Lower lobe of right lung (tissue), 2 donors: ENCODE results near the gene OR2AT4. TPM values are rescaled to one million over a fixed set of nuclear protein-coding genes. Genes with fewer than 3 reads are reported as not detected.
"Not testable (repeated sequence)": the region's sequence is repeated elsewhere in the genome, so short reads cannot be mapped to it uniquely, and the experiment has no call there.

Experiments used
- ATAC-seq, 2 donors: fragments of 200-7000 bp; cut with Tn5 transposase; one replicate each; pipeline ENCODE4 v1.9.1; 2020 to 2022; ENCODE audit warnings: mild to moderate bottlenecking in 2 of 2, moderate library complexity in 2 of 2
- DNase-seq: peaks from one replicate; pipeline ENCODE4 v3.0.0-alpha.2; 2020
- H3K27ac ChIP-seq: fragments of 200-600 bp; one replicate; pipeline ENCODE4 v1.8.0; 2022
- H3K27me3 ChIP-seq: fragments of 200-600 bp; one replicate; pipeline ENCODE4 v1.8.0; 2022; ENCODE audit warnings: low read depth
- H3K36me3 ChIP-seq: fragments of 200-600 bp; one replicate; pipeline ENCODE4 v1.8.0; 2022; ENCODE audit warnings: mild to moderate bottlenecking
- H3K4me1 ChIP-seq: fragments of 200-600 bp; one replicate; pipeline ENCODE4 v1.8.0; 2022
- H3K4me3 ChIP-seq: fragments of 200-600 bp; one replicate; pipeline ENCODE4 v1.8.0; 2022; ENCODE audit warnings: mild to moderate bottlenecking
- H3K9me3 ChIP-seq: fragments of 200-600 bp; one replicate; pipeline ENCODE4 v1.8.0; 2022
- CTCF ChIP-seq: fragments of 200-600 bp; IDR thresholded peaks from one replicate; pipeline ENCODE4 v1.8.0; 2022; ENCODE audit warnings: antibody characterized with exemption, mild to moderate bottlenecking
- intact Hi-C: fragments of 100-400 bp; cut with DNase I; formaldehyde crosslinking; loops from one replicate; pipeline ENCODE4 v1.11.0; 2022
- total RNA-seq: library from RNA; stranded (reverse); fragmentation: NEBNext Ultra II Directional; extraction: Animal tissue kit (Norgen Biotek cat#: 25700); gene quantifications from one replicate; pipeline ENCODE4 v1.2.1, GENCODE V29; 2021
- donor health status: DM: no; HTN: yes; CAD: no; lungs with severe emphysema.

Gene OR2AT4
- total RNA-seq, 1 donor from 2014 or later, result not detected

GRCh38 chr11:75112200-75112599 lies 15.5 kb upstream of the OR2AT4 start:
- intact Hi-C loops, result no loop called here

GRCh38 chr11:75107187-75107586 lies 10.5 kb upstream of the OR2AT4 start:
- TF ChIP-seq CTCF, result no peak
- intact Hi-C loops, result no loop called here

More at GRCh38 chr11:75112200-75112599, 15.5 kb upstream of the OR2AT4 start:
- no peaks in the 10 kb centered on the region for H3K4me1 ChIP-seq
- DNase-seq, result no peak
- H3K27me3 ChIP-seq, result peaks cover 4% of the 10 kb centered on the region
- no peak overlapping the region for H3K27ac ChIP-seq
- no peak overlapping the region for H3K4me3 ChIP-seq
- no peaks in the 10 kb centered on the region for H3K9me3 ChIP-seq
- no peak for ATAC-seq
- TF ChIP-seq CTCF, result no peak
- H3K36me3 ChIP-seq, result no peaks in the 10 kb centered on the region

GRCh38 chr11:75105967-75106681 lies 9.4 kb upstream of the OR2AT4 start:
- H3K9me3 ChIP-seq, DNase-seq, H3K4me1 ChIP-seq, H3K27ac ChIP-seq, H3K4me3 ChIP-seq, intact Hi-C loops, ATAC-seq, H3K27me3 ChIP-seq, H3K36me3 ChIP-seq: not testable (repeated sequence)

More at GRCh38 chr11:75107187-75107586, 10.5 kb upstream of the OR2AT4 start:
- DNase-seq (no peak), ATAC-seq (no peak)
- Histone ChIP-seq H3K27ac (no peak overlapping the region), H3K27me3 (peaks cover 4% of the 10 kb centered on the region), H3K4me1 (no peaks in the 10 kb centered on the region), H3K36me3 (no peaks in the 10 kb centered on the region), H3K4me3 (no peak overlapping the region), H3K9me3 (no peaks in the 10 kb centered on the region)

GRCh38 chr11:75105462-75105925 lies 8.8 kb upstream of the OR2AT4 start:
- Histone ChIP-seq H3K27ac (no peak overlapping the region), H3K4me3 (no peak overlapping the region), H3K9me3 (no peaks in the 10 kb centered on the region), H3K36me3 (no peaks in the 10 kb centered on the region), H3K4me1 (no peaks in the 10 kb centered on the region), H3K27me3 (peaks cover 4% of the 10 kb centered on the region)
- DNase-seq (no peak), ATAC-seq (no peak)
- TF ChIP-seq CTCF, result no peak
- intact Hi-C loops, result no loop called here

- Histone ChIP-seq H3K27me3 (no peaks in the 10 kb centered on the region), H3K27ac (no peak overlapping the region), H3K4me3 (no peak overlapping the region), H3K4me1 (no peaks in the 10 kb centered on the region), H3K36me3 (no peaks in the 10 kb centered on the region), H3K9me3 (no peaks in the 10 kb centered on the region)
- ATAC-seq (no peak), DNase-seq (no peak)
- intact Hi-C loops, result no loop called here
- no peak for TF ChIP-seq CTCF
These were observed 6.8 kb upstream of the OR2AT4 start for GRCh38 chr11:75103380-75104026.
